NCI-H2029 treated with DMSO at 0.1 percent for 48 hours (cell line): ENCODE results near the gene KPNB1.

Experiments
- DNase-seq: peaks from one replicate; lab custom pipeline; 2025; lab: John Stamatoyannopoulos, UW

Gene KPNB1

DNA sequence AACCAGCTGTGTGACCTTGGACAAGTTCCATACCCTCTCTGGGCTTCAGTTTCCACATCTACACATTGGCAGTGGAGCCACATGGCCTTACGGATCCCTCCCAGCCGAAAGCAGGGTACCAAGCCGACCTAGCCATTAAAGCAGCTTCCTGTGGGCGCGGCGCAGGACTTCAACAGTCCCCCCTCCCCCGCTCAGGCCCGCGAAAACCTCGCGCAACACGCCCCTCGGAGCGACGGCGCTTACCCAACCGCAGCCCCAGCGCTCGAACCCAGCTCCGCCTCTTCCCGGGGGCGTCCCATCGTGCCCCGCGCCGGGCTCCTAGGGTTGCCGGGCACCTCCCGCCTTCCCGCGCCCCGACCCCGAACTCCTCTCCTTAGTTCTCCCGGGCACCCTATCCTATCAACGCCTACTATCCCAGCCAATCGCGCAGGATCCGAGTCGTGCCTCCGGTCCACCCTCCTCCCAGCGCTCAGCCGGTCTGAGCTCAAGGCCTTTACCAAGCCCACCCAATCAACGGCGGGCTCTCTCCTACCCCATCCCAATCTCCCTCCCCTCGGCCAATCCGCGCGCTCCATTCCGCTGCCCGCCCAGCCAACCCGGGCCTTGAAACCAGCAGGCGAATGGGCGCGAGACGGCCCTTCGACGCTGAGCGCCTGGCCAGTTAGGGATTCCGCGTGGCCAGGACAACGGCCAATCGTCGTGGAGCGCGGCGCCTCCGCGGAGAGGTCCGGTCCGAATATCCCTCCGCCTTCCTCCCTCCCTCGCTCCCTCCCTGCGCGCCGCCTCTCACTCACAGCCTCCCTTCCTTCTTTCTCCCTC is at the start of gene KPNB1:
TSS of gene KPNB1 (plus strand) at position 767 of the 819 bp plus-strand sequence. CDS start 326 bp downstream, outside the sequence.
- DNase-seq, result peak; percentile 88

DNA sequence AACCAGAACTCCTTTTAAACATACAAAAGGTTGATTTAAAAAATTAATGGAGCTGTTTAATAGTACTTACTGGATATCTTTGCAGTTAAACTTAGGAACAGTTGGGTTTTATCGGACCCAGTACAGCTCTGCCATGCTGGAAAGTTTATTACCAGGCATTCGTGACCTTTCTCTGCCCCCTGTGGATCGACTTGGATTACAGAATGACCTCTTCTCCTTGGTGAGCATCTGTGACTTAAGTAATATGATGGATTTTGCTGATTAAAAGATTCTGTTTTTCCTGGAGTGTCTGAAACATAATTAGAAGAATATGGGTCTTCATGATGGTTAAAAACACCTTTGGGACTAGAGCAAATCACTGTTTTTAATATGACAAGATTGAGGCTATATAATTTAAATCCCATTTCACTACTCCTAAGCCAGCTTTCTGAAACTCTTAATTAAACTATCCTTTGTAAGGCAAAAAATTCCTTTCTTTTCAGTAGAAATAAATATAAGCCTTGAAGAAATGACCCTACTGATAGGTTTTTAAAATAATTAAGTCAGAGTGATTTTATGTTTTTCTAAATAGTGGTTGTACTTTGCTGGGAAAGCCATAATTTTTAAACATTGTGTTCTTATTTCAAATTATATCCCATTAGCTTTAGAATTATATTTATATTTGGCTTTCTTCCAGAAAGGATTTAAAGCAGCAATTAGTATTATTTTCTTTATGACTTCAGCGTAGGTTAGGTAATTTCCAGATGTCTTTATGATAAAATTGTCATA is 45.7 kb upstream of the KPNB1 start:
- no peak for DNase-seq

DNA sequence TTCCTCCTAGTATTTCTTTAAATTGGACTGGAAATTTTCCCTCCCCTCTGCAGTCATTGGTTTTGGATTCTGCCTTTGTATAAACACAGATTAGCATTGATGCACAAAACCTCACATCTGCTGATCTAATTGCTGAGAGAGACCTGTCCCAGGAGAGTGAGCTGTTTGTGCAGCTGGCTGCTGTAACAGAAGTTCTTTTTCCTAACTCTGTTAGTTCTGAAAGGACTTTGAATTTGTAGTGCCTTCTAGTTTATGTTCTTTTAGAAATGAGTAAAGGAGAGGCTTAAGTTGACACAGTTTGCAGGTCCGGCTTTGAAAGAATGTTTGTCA is 45.2 kb upstream of the KPNB1 start:
- DNase-seq, result no peak

GRCh38 chr17:47605011-47605410 is 44.7 kb upstream of the KPNB1 start:
- DNase-seq, result no peak

GRCh38 chr17:47607481-47607880 is 42.2 kb upstream of the KPNB1 start:
- DNase-seq, result no peak

GRCh38 chr17:47611372-47612350 is 38.1 kb upstream of the KPNB1 start:
- no peak for DNase-seq

- DNase-seq, result peak; percentile 13
Measured at GRCh38 chr17:47615766-47616424, 33.8 kb upstream of the KPNB1 start.

DNA sequence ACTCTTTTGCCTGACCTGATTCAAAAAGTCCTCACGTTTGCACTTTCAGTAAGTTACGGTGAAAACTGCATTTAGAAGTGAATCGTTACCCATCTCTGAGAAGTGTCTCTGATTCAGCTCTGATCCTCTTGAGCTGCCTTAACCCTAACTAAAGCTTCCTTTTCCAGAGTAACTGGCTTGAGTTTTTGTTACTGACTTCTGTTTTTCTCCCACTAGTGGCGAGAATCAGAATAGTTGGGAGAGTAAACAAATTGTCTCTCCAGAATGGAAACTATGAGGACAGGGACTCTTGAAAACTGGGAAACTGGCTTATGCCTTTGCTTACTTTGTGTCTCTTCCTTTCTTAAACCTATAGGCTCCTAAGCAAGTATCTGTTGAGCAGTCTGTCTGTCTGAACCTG is 31.3 kb upstream of the KPNB1 start:
- DNase-seq, result no peak

GRCh38 chr17:47620503-47621245 is 29.0 kb upstream of the KPNB1 start:
- DNase-seq, result no peak

- no peak for DNase-seq
Measured at GRCh38 chr17:47621293-47622179, 28.2 kb upstream of the KPNB1 start.

DNA sequence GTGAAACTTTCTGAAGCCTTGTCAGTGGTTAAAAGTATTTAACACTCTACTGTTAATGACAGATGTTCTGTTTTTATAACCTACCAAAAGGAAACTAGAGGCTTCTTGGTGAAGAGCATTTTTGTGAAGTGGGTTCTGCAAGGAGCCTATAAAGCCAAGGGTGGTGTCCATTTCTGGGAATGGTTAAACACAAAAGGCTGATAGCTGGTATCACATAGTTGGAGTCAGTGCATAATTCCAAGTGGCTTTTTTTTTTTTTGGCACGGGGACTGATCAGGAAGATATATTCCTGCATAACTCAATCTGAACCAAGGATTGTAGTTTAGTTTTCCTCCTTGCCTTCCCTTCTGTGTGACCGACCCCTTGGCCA is 27.6 kb upstream of the KPNB1 start:
- DNase-seq, result no peak

DNA sequence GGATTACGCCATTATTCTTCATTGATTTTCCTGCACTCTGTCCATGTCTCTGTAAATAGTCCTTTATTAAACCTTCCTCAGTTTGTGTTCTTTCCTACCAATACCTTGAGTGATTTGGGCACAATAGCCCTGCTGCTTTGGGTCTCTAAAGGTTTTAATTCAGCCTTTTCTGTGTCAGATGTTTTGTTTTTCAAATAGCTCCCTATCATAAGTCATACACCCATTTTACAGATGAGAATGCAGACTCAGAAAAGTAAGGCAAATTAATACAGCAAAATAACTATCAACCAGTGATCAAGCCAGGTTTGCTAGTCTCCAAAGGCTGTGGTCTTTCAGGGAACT is 25.0 kb upstream of the KPNB1 start:
- no peak for DNase-seq

DNA sequence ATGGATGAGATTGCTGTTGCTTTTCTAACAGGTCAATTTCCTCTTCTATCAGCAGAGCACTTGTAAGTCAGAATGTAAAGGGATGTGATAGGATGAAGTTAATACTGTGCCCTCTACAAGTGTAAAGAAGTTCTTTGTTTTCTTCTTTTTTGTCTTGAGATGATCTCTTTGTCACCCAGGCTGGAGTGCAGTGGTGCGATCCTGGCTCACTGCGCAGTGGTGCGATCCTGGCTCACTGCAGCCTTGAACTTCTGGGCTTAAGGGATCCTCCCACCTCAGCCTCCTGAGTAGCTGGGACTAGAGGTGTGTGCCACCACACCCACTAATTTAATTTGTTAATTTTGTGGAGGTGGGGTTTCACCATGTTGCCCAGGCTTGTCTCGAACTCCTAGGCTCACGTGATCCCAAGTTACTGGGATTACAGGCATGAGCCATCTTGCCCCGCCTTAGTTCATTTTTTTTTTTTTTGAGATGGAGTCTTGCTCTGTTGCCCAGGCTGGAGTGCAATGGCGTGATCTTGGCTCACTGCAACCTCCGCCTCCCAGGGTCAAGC is 21.6 kb upstream of the KPNB1 start:
- DNase-seq, result no peak

DNA sequence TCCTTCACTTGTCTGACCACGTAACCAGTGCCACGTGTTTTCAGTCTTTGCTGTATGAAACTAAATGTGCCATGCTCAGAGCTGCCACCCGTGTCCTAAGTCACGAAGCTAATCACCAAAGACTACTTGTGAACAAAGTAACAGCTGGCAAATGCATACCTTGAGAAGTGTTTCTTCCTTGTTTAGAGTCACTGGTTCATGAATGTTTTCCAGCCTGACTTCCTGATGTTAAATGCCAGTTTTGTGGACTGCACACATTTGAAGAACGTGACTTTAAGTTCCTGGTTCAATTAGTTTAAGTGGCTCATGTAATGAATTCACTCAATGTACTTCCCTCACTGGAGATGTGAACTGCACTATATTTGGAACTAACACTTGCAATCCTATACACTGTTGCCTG is 19.9 kb upstream of the KPNB1 start:
- DNase-seq, result no peak

DNA sequence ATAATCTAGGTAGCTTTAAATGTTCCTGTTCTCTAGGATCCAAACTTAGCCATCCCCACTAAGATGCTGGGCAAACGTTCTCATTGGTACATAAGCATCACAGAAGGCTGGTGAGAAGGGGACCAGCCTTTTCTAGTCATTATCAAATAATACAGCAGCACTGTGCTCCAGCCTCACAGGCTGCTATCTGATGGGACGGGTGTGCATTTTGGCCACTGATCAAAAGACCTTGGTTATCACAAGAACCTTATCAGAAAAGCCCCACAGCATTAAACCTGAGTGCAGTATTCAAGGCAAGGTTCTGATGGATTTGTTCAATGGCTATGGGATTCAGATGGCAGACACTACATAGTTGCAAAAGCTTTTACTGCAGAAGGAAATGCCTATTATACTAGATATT is 19.1 kb upstream of the KPNB1 start:
- DNase-seq, result no peak

- DNase-seq, result no peak
Measured at GRCh38 chr17:47632991-47633390, 16.7 kb upstream of the KPNB1 start.

GRCh38 chr17:47633996-47634395 is 15.7 kb upstream of the KPNB1 start:
- no peak for DNase-seq

DNA sequence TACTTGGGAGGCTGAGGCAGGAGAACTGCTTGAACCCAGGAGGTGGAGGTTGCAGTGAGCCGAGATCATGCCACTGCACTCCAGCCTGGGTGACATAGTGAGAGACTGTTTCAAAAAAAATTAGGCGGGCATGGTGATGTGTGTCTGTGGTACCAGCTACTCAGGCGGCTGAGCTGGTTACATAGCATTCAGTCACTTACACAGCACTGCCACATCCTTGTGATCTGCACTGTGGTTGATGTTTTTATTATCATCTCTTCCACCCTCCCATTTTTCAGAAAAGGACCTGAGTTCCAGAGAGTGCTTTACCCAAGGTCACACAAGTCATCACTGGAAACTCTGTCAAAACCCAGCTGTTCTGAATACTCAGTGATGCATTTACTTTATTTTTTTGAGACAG is 14.8 kb upstream of the KPNB1 start:
- no peak for DNase-seq

DNA sequence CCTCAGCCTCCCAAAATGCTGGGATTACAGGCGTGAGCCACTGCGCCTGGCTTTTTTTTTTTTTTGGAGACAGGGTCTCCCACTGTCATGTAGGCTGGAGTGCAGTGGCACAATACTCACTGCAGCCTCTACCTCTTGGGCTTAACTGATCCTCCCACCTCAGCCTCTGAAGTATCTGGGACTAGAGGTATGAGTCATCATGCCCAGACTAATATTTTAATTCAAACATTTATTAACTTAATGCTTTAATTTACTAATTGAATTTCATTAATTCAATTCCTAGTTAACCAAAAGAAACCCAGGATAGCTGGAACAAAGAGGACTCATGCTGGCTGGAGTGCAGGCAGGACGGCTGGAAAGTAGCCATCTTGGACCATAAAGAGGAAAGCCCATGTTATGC is 14.0 kb upstream of the KPNB1 start:
- DNase-seq, result no peak
